Thoracic aorta (tissue), 2 donors: Measurements from ENCODE around the gene FXYD7. TPM values are rescaled to one million over a fixed set of nuclear protein-coding genes. Genes with fewer than 3 reads are reported as not detected.

Experiments used
- ATAC-seq: fragments of 150-250 bp; one replicate; pipeline ENCODE4 v1.8.0; 2017; ENCODE audit warnings: low read depth; ENCODE audit not compliant: insufficient number of reproducible peaks, low FRiP score
- DNase-seq: peaks from one replicate; pipeline ENCODE4 v3.0.0-alpha.2; 2020; ENCODE audit warnings: low spot score
- H3K27ac ChIP-seq, 2 donors: fragments of 200-600 bp; sonication (generic); 1 replicate in 1 of 2; 2 replicates in 1 of 2; pipeline ENCODE4 v1.5.1; 2016; ENCODE audit warnings: mild to moderate bottlenecking in 2 of 2, moderate library complexity in 2 of 2
- H3K27me3 ChIP-seq: fragments of 200-600 bp; sonication (generic); replicated peaks from 2 replicates; pipeline ENCODE4 v1.6.0; 2016; ENCODE audit warnings: mild to moderate bottlenecking; ENCODE audit not compliant: insufficient read depth
- H3K36me3 ChIP-seq: fragments of 200-600 bp; sonication (generic); one replicate; pipeline ENCODE4 v1.5.1; 2016
- H3K4me1 ChIP-seq, 2 donors: fragments of 200-600 bp; sonication (generic); 1 replicate in 1 of 2; 2 replicates in 1 of 2; pipeline versions ENCODE4 v1.5.1 to v1.6.0; 2016; ENCODE audit warnings: low read depth in 2 of 2, mild to moderate bottlenecking in 1 of 2; ENCODE audit not compliant: control insufficient read depth in 1 of 2
- H3K4me3 ChIP-seq: fragments of 200-600 bp; sonication (generic); 2 replicates; pipeline ENCODE4 v1.5.1; 2016; ENCODE audit warnings: mild to moderate bottlenecking
- H3K9me3 ChIP-seq: fragments of 200-600 bp; sonication (generic); 2 replicates; pipeline ENCODE4 v1.5.1; 2016
- CTCF ChIP-seq: fragments of 200-600 bp; sonication (generic); IDR thresholded peaks from one replicate; pipeline ENCODE4 v1.5.1; 2019; ENCODE audit warnings: antibody characterized with exemption
- total RNA-seq, 2 donors: library from RNA; depleted of rRNA; stranded (reverse); fragments of >200 nt; gene quantifications; one replicate each; pipeline versions ENCODE4 v1.1.0 to v1.2.3, GENCODE V29; 2016

Gene FXYD7
- total RNA-seq, 2 donors from 2014 or later: not detected

GRCh38 chr19:35104361-35104760, 38.7 kb upstream of the FXYD7 start:
- Histone ChIP-seq H3K27me3 (no peaks in the 10 kb centered on the region), H3K27ac (no peak overlapping the region), H3K36me3 (no peaks in the 10 kb centered on the region), H3K4me1 (no peaks in the 10 kb centered on the region), H3K4me3 (no peak overlapping the region), H3K9me3 (no peaks in the 10 kb centered on the region)
- no peak for DNase-seq
- TF ChIP-seq CTCF: no peak
- no peak for ATAC-seq

- Histone ChIP-seq H3K4me3 (no peak overlapping the region), H3K4me1 (no peaks in the 10 kb centered on the region), H3K9me3 (no peaks in the 10 kb centered on the region), H3K27me3 (no peaks in the 10 kb centered on the region), H3K36me3 (no peaks in the 10 kb centered on the region), H3K27ac (no peak overlapping the region)
- TF ChIP-seq CTCF: no peak
- DNase-seq: no peak
- ATAC-seq: no peak
Observed at GRCh38 chr19:35105047-35105410, 38.0 kb upstream of the FXYD7 start.

GRCh38 chr19:35105411-35106290, 37.4 kb upstream of the FXYD7 start:
- Histone ChIP-seq H3K4me3 (no peak overlapping the region), H3K36me3 (no peaks in the 10 kb centered on the region), H3K27me3 (no peaks in the 10 kb centered on the region), H3K4me1 (no peaks in the 10 kb centered on the region), H3K9me3 (no peaks in the 10 kb centered on the region), H3K27ac (no peak overlapping the region)
- DNase-seq (no peak), ATAC-seq (no peak)
- no peak for TF ChIP-seq CTCF

- no peaks in the 10 kb centered on the region for H3K4me1 ChIP-seq
- no peak for ATAC-seq
- H3K36me3 ChIP-seq: no peaks in the 10 kb centered on the region
- DNase-seq: no peak
- H3K4me3 ChIP-seq: no peak overlapping the region
- H3K27me3 ChIP-seq: no peaks in the 10 kb centered on the region
- no peaks in the 10 kb centered on the region for H3K9me3 ChIP-seq
- no peak for TF ChIP-seq CTCF
- no peak overlapping the region for H3K27ac ChIP-seq
Observed at GRCh38 chr19:35106291-35106583, 36.8 kb upstream of the FXYD7 start.

GRCh38 chr19:35106898-35107541, 36.0 kb upstream of the FXYD7 start:
- DNase-seq: no peak
- no peak for TF ChIP-seq CTCF
- Histone ChIP-seq H3K9me3 (no peaks in the 10 kb centered on the region), H3K4me3 (no peak overlapping the region), H3K27ac (no peak overlapping the region), H3K36me3 (no peaks in the 10 kb centered on the region), H3K27me3 (no peaks in the 10 kb centered on the region), H3K4me1 (no peaks in the 10 kb centered on the region)
- ATAC-seq: no peak
